ENCODE results near the gene KIF5C. TPM values are rescaled to one million over a fixed set of nuclear protein-coding genes. Genes with fewer than 3 reads are reported as not detected.

Gene KIF5C
- total RNA-seq, 1 experiment from 2014 or later = 1.6 TPM

- in situ Hi-C loops (cut with HindIII; ENCODE audit: low pct_unique_long_range_greater_than_20kb, low sequenced_read_pairs) = no loop called here
- BruUV-seq (replicated peaks) = no TSS peak
These were observed 107.3 kb downstream of the KIF5C start for GRCh38 chr2:148982282-148982681.

DNA sequence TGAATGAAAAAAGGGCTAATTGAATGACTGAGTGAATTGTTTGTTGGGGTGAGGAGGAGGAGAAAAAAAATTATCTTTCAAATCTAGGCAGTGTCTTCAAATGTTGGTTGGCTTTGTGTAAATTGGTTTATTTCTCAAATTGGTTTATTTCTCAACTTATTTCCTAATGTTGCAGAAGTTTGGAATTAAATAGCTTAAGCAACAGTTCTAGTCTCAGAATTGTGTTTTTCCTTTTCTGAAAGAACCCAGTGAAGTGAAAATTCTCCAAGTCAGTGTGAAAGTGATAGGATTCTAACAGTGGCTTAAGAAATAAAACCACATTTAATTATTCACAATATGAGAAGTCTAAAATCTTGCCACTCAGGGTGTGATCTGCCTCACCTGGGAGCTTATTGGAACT lies 108.9 kb downstream of the KIF5C start:
- no TSS peak for BruUV-seq (replicated peaks)
- ChIA-PET POLR2A (no interaction called here), CTCF (no interaction called here)
- Histone ChIP-seq H3K4me1 (ENCODE audit: control insufficient read depth, insufficient read depth, low read length) (no peaks in the 10 kb centered on the region), H3K36me3 (ENCODE audit: control insufficient read depth, insufficient read depth, low read length) (no peaks in the 10 kb centered on the region), H3K27ac (ENCODE audit: low read length) (no peak overlapping the region), H3K27me3 (ENCODE audit: control insufficient read depth, insufficient read depth, low read length) (no peaks in the 10 kb centered on the region; the same call in 1 of the 2 replicates), H3K4me3 (ENCODE audit: low read depth in 2 of 2, low read length in 2 of 2) (no peak overlapping the region), H3K9me3 (ENCODE audit: control insufficient read depth, insufficient read depth, low read depth, low read length) (no peaks in the 10 kb centered on the region)
- DNase-seq (ENCODE audit: low read depth, low spot score) = no peak
- ATAC-seq = no peak
- TF ChIP-seq CTCF (IDR thresholded peaks at IDR 0.05) (no peak), SIN3A (IDR thresholded peaks at IDR 0.05; ENCODE audit: borderline replicate concordance, insufficient read depth, low read depth, low read length) (no peak), REST (IDR thresholded peaks at IDR 0.05; ENCODE audit: insufficient read depth in 1 of 2, low read depth in 2 of 2, low read length in 1 of 2) (no peak), POLR2AphosphoS5 (IDR thresholded peaks at IDR 0.05; ENCODE audit: low read depth, low read length) (no peak), TCF7L2 (IDR thresholded peaks at IDR 0.05; ENCODE audit: low read depth, low read length) (no peak)
- intact Hi-C loops (cut with micrococcal nuclease; ENCODE audit: unreplicated experiment) = no loop called here
- in situ Hi-C loops (cut with HindIII; ENCODE audit: low pct_unique_long_range_greater_than_20kb, low sequenced_read_pairs) = no loop called here

More at GRCh38 chr2:148982282-148982681, 107.3 kb downstream of the KIF5C start:
- ATAC-seq = no peak
- Histone ChIP-seq H3K9me3 (ENCODE audit: control insufficient read depth, insufficient read depth, low read depth, low read length) (no peaks in the 10 kb centered on the region), H3K36me3 (ENCODE audit: control insufficient read depth, insufficient read depth, low read length) (no peaks in the 10 kb centered on the region), H3K27me3 (ENCODE audit: control insufficient read depth, insufficient read depth, low read length) (peaks cover 1% of the 10 kb centered on the region; the same call in 1 of the 2 replicates), H3K4me1 (ENCODE audit: control insufficient read depth, insufficient read depth, low read length) (no peaks in the 10 kb centered on the region), H3K4me3 (ENCODE audit: low read depth in 2 of 2, low read length in 2 of 2) (no peak overlapping the region), H3K27ac (ENCODE audit: low read length) (no peak overlapping the region)
- POLR2A ChIA-PET = no interaction called here
- intact Hi-C loops (cut with micrococcal nuclease; ENCODE audit: unreplicated experiment) = no loop called here
- CTCF ChIA-PET = no interaction called here
- DNase-seq (ENCODE audit: low read depth, low spot score) = no peak
- TF ChIP-seq SIN3A (IDR thresholded peaks at IDR 0.05; ENCODE audit: borderline replicate concordance, insufficient read depth, low read depth, low read length) (no peak), POLR2AphosphoS5 (IDR thresholded peaks at IDR 0.05; ENCODE audit: low read depth, low read length) (no peak), REST (IDR thresholded peaks at IDR 0.05; ENCODE audit: insufficient read depth in 1 of 2, low read depth in 2 of 2, low read length in 1 of 2) (no peak), CTCF (IDR thresholded peaks at IDR 0.05) (no peak), TCF7L2 (IDR thresholded peaks at IDR 0.05; ENCODE audit: low read depth, low read length) (no peak)

Data from Panc1 (cell line).